ENCODE data around the gene NME2.
A peak's percentile ranks its signal among the peaks of the same experiment; 100 is the strongest.
"Not testable (repeated sequence)": the region's sequence is repeated elsewhere in the genome, so short reads cannot be mapped to it uniquely, and the experiment has no call there.

Gene NME2

GRCh38 chr17:51153210-51154072 lies 12.8 kb upstream of the NME2 start, which contains the start of gene NME1:
TSS of gene NME1 (plus strand) at chr17:51153559. CDS start at chr17:51155655, 2,096 bp downstream.
- DNase-seq: peak; percentile 96

GRCh38 chr17:51154176-51154575 lies 12.0 kb upstream of the NME2 start:
- no peak for DNase-seq

GRCh38 chr17:51155416-51155815 lies 10.8 kb upstream of the NME2 start:
- DNase-seq: no peak

GRCh38 chr17:51159604-51160003 lies 6.6 kb upstream of the NME2 start:
- DNase-seq: no peak

GRCh38 chr17:51161541-51161940 lies 4.7 kb upstream of the NME2 start:
- no peak for DNase-seq

- DNase-seq: no peak
Observed at GRCh38 chr17:51164911-51165679, 1.1 kb upstream of the NME2 start.

GRCh38 chr17:51165680-51166197 lies 472 bp upstream of the NME2 start:
- DNase-seq: peak; percentile 5

- DNase-seq: peak; percentile 52
Observed at GRCh38 chr17:51166987-51167931, 1.0 kb downstream of the NME2 start.

- no peak for DNase-seq
Observed at GRCh38 chr17:51169340-51169739, 3.1 kb downstream of the NME2 start.

GRCh38 chr17:51170736-51171135 lies 4.5 kb downstream of the NME2 start:
- DNase-seq: no peak

- DNase-seq: not testable (repeated sequence)
Observed at GRCh38 chr17:51172030-51172429, 5.8 kb downstream of the NME2 start.

GRCh38 chr17:51180486-51180885 lies 14.3 kb downstream of the NME2 start:
- DNase-seq: no peak

GRCh38 chr17:51184124-51184523 lies 17.9 kb downstream of the NME2 start:
- no peak for DNase-seq

GRCh38 chr17:51185763-51186332 lies 19.6 kb downstream of the NME2 start:
- no peak for DNase-seq

GRCh38 chr17:51188271-51188833 lies 22.1 kb downstream of the NME2 start:
- no peak for DNase-seq

GRCh38 chr17:51189162-51189561 lies 23.0 kb downstream of the NME2 start:
- DNase-seq: no peak

GRCh38 chr17:51189628-51190027 lies 23.4 kb downstream of the NME2 start:
- DNase-seq: no peak

GRCh38 chr17:51191895-51192294 lies 25.7 kb downstream of the NME2 start:
- DNase-seq: no peak

- no peak for DNase-seq
Observed at GRCh38 chr17:51197754-51198153, 31.5 kb downstream of the NME2 start.

GRCh38 chr17:51200295-51200694 lies 34.1 kb downstream of the NME2 start:
- no peak for DNase-seq

- DNase-seq: no peak
Observed at GRCh38 chr17:51200846-51201245, 34.6 kb downstream of the NME2 start.

GRCh38 chr17:51203838-51204237 lies 37.6 kb downstream of the NME2 start:
- no peak for DNase-seq

Measured in CD4-positive, alpha-beta T cell treated with Interferon gamma for 1 hour (primary cell).